ENCODE data around the gene RACK1.
"Not testable (repeated sequence)": the region's sequence is repeated elsewhere in the genome, so short reads cannot be mapped to it uniquely, and the experiment has no call there.

The RACK1 gene

DNA sequence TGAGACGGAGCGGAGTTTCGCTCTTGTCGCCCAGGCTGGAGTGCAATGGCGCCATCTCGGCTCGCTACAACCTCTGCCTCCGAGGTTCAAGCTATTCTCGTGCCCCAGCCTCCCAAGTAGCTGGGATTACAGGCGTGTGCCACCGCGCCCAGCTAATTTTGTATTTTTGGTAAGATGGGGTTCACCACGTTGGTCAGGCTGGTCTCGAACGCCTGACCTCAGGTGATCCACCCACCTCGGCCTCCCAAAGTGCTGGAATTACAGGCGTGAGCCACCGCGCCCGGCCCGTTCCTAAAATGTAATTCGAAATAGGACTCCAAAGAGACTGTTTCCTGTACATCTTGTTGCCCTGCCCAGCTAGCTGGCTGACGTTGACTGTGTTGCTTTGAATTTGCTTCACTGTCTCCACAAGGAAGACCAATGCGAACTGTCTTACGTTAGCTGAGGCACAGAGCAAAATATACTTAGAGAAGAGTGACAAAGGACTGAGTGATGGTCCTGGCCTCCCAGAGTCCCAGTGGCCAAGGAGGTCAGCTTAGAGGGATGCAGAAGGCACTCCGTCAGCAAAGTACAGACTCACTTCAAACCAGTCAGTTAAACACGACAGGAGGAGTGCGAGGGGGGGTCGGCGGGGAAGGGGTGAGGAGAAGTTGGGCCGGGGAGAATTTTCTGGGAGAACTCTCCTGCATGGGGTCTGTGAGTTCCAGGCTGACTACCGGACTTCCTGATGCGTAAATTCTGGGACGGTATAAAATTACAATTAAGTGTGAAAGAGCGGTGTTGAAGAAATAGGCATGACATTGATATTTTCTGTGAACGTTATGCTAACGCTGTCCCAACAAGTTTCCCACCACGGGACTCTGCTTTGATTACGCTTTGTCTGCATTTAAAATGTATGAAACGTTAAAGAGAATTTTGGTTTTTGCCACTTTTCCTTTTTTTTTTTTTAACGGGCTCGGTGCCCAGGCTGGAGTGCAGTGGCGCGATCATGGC is 27.4 kb downstream of the RACK1 start:
- H3K23ac ChIP-seq (ENCODE audit: low read depth, low read length, poor library complexity), result no peak overlapping the region
- no CpG with 5 or more reads among the region's 44 CpGs for WGBS, 2 donors (ENCODE audit: extremely low coverage in 2 of 2, insufficient read length in 2 of 2, insufficient replicate concordance in 1 of 2)

DNA sequence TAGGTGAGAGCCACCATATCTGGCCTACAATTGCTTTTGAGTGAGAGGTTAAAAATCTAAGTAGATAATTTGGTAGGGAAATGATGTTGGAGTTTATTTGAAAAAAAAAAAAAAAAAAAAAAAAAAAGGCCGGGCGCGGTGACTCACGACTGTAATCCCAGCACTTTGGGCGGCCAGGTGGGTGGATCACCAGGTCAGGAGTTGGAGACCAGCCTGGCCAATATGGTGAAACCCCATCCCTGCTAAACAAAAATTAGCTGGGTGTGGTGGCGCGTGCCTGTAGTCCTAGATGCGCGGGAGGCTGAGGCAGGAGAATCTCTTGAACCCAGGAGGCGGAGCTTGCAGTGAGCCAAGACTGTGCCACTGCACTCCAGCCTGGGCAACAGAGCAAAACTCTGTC is 29.5 kb downstream of the RACK1 start:
- H3K4me2 ChIP-seq (ENCODE audit: insufficient read depth, low read length, poor library complexity, severe bottlenecking); H2BK5ac ChIP-seq (ENCODE audit: low read length); DNase-seq (ENCODE audit: low spot score); H3K9ac ChIP-seq (ENCODE audit: low read depth, low read length, poor library complexity); H3K4me3 ChIP-seq (ENCODE audit: low read length in 2 of 2); H4K8ac ChIP-seq (ENCODE audit: low read depth, low read length); H3K79me1 ChIP-seq (ENCODE audit: low read depth, low read length); H3K18ac ChIP-seq (ENCODE audit: low read length); H3K36me3 ChIP-seq (replicated peaks in 1 of 2; ENCODE audit: control insufficient read depth in 2 of 2, insufficient read depth in 2 of 2, low read length in 2 of 2); H2AK5ac ChIP-seq (ENCODE audit: low read depth, low read length); H2AFZ ChIP-seq (ENCODE audit: low read length); H3K27ac ChIP-seq (replicated peaks; ENCODE audit: low read length); H3K4me1 ChIP-seq (ENCODE audit: control insufficient read depth in 2 of 2, insufficient read depth in 1 of 2, low read depth in 1 of 2, low read length in 2 of 2); H2BK120ac ChIP-seq (ENCODE audit: low read depth, low read length); H3K9me3 ChIP-seq (replicated peaks in 1 of 2; ENCODE audit: control insufficient read depth in 2 of 2, insufficient read depth in 1 of 2, low read depth in 1 of 2, low read length in 2 of 2); H3K14ac ChIP-seq (ENCODE audit: low read length); H3K4ac ChIP-seq (ENCODE audit: low read length); H2BK12ac ChIP-seq (ENCODE audit: low read length); H2BK15ac ChIP-seq (ENCODE audit: low read length); H4K91ac ChIP-seq (ENCODE audit: low read depth, low read length, poor library complexity); H3K23ac ChIP-seq (ENCODE audit: low read depth, low read length, poor library complexity): not testable (repeated sequence)
- WGBS, 2 donors (ENCODE audit: extremely low coverage in 2 of 2, insufficient read length in 2 of 2, insufficient replicate concordance in 1 of 2), result no CpG with 5 or more reads among the region's 10 CpGs
- peaks cover 0 to 20% (median 18%) of the 10 kb centered on the region in 3 experiments for H3K27me3 ChIP-seq (ENCODE audit: control insufficient read depth in 3 of 3, insufficient read depth in 3 of 3, low read depth in 1 of 3, low read length in 3 of 3)

More for the DNA sequence above, 27.4 kb downstream of the RACK1 start:
- no peak overlapping the region for H3K27ac ChIP-seq (replicated peaks; ENCODE audit: low read length)
- peak overlapping the region in 1 of 2 donors; percentile 57 for H3K4me3 ChIP-seq (ENCODE audit: low read length in 2 of 2)
- no peak overlapping the region for H2BK5ac ChIP-seq (ENCODE audit: low read length)
- no peak for DNase-seq (ENCODE audit: low spot score)
- no peak overlapping the region for H3K14ac ChIP-seq (ENCODE audit: low read length)
- no peaks in the 10 kb centered on the region for H3K9me3 ChIP-seq (replicated peaks in 1 of 2; ENCODE audit: control insufficient read depth in 2 of 2, insufficient read depth in 1 of 2, low read depth in 1 of 2, low read length in 2 of 2)
- no peak overlapping the region for H3K4ac ChIP-seq (ENCODE audit: low read length)
- no peak overlapping the region for H4K91ac ChIP-seq (ENCODE audit: low read depth, low read length, poor library complexity)
- no peak overlapping the region for H2BK12ac ChIP-seq (ENCODE audit: low read length)
- H3K4me1 ChIP-seq (ENCODE audit: control insufficient read depth in 2 of 2, insufficient read depth in 1 of 2, low read depth in 1 of 2, low read length in 2 of 2), result no peaks in the 10 kb centered on the region
- no peak overlapping the region for H3K9ac ChIP-seq (ENCODE audit: low read depth, low read length, poor library complexity)
- peak overlapping the region; percentile 36 for H3K4me2 ChIP-seq (ENCODE audit: insufficient read depth, low read length, poor library complexity, severe bottlenecking)
- no peak overlapping the region for H3K18ac ChIP-seq (ENCODE audit: low read length)
- peaks cover 0 to 20% (median 18%) of the 10 kb centered on the region in 3 experiments for H3K27me3 ChIP-seq (ENCODE audit: control insufficient read depth in 3 of 3, insufficient read depth in 3 of 3, low read depth in 1 of 3, low read length in 3 of 3)
- H3K79me1 ChIP-seq (ENCODE audit: low read depth, low read length), result no peaks in the 10 kb centered on the region
- H4K8ac ChIP-seq (ENCODE audit: low read depth, low read length), result no peak overlapping the region
- peak overlapping the region; percentile 39 for H2AFZ ChIP-seq (ENCODE audit: low read length)
- no peaks in the 10 kb centered on the region for H3K36me3 ChIP-seq (replicated peaks in 1 of 2; ENCODE audit: control insufficient read depth in 2 of 2, insufficient read depth in 2 of 2, low read length in 2 of 2)
- H2AK5ac ChIP-seq (ENCODE audit: low read depth, low read length), result no peak overlapping the region
- H2BK120ac ChIP-seq (ENCODE audit: low read depth, low read length), result no peak overlapping the region
- H2BK15ac ChIP-seq (ENCODE audit: low read length), result no peak overlapping the region

DNA sequence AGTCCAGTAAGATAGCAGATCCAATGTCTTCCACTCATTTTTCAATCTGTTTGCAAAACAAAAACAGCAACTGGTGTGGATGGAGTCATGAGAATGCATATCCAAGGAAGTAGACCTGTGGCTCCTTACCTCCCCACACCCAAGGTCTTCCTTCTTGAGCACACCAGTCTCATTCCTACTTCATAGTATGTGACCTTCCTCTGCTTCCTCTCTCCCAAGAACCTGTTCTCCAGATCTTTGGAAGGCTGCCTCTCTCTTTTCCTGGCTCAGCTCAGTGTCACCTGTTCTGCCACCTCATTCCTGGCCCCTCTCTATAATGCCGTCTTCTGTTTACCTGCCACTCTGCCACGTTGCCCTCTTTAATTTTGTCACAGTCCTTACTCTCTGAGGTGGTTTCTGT is 30.8 kb downstream of the RACK1 start:
- no peak overlapping the region for H4K91ac ChIP-seq (ENCODE audit: low read depth, low read length, poor library complexity)
- H3K23ac ChIP-seq (ENCODE audit: low read depth, low read length, poor library complexity), result no peak overlapping the region
- no peak overlapping the region for H2BK12ac ChIP-seq (ENCODE audit: low read length)
- no peak overlapping the region for H3K27ac ChIP-seq (replicated peaks; ENCODE audit: low read length)
- peaks cover 0 to 20% (median 18%) of the 10 kb centered on the region in 3 experiments for H3K27me3 ChIP-seq (ENCODE audit: control insufficient read depth in 3 of 3, insufficient read depth in 3 of 3, low read depth in 1 of 3, low read length in 3 of 3)
- H3K79me1 ChIP-seq (ENCODE audit: low read depth, low read length), result no peaks in the 10 kb centered on the region
- no peak overlapping the region for H3K4me2 ChIP-seq (ENCODE audit: insufficient read depth, low read length, poor library complexity, severe bottlenecking)
- no peaks in the 10 kb centered on the region for H3K36me3 ChIP-seq (replicated peaks in 1 of 2; ENCODE audit: control insufficient read depth in 2 of 2, insufficient read depth in 2 of 2, low read length in 2 of 2)
- no peak overlapping the region for H2AFZ ChIP-seq (ENCODE audit: low read length)
- no peak overlapping the region for H3K4me3 ChIP-seq (ENCODE audit: low read length in 2 of 2)
- DNase-seq (ENCODE audit: low spot score), result no peak
- no peak overlapping the region for H2AK5ac ChIP-seq (ENCODE audit: low read depth, low read length)
- H3K4ac ChIP-seq (ENCODE audit: low read length), result no peak overlapping the region
- H3K14ac ChIP-seq (ENCODE audit: low read length), result no peak overlapping the region
- no peak overlapping the region for H3K18ac ChIP-seq (ENCODE audit: low read length)
- H4K8ac ChIP-seq (ENCODE audit: low read depth, low read length), result no peak overlapping the region
- H3K9ac ChIP-seq (ENCODE audit: low read depth, low read length, poor library complexity), result no peak overlapping the region
- no peak overlapping the region for H2BK5ac ChIP-seq (ENCODE audit: low read length)
- H2BK120ac ChIP-seq (ENCODE audit: low read depth, low read length), result no peak overlapping the region
- WGBS, 2 donors (ENCODE audit: extremely low coverage in 2 of 2, insufficient read length in 2 of 2, insufficient replicate concordance in 1 of 2), result no CpG with 5 or more reads among the region's 2 CpGs
- H2BK15ac ChIP-seq (ENCODE audit: low read length), result no peak overlapping the region
- H3K4me1 ChIP-seq (ENCODE audit: control insufficient read depth in 2 of 2, insufficient read depth in 1 of 2, low read depth in 1 of 2, low read length in 2 of 2), result no peaks in the 10 kb centered on the region
- H3K9me3 ChIP-seq (replicated peaks in 1 of 2; ENCODE audit: control insufficient read depth in 2 of 2, insufficient read depth in 1 of 2, low read depth in 1 of 2, low read length in 2 of 2), result no peaks in the 10 kb centered on the region

DNA sequence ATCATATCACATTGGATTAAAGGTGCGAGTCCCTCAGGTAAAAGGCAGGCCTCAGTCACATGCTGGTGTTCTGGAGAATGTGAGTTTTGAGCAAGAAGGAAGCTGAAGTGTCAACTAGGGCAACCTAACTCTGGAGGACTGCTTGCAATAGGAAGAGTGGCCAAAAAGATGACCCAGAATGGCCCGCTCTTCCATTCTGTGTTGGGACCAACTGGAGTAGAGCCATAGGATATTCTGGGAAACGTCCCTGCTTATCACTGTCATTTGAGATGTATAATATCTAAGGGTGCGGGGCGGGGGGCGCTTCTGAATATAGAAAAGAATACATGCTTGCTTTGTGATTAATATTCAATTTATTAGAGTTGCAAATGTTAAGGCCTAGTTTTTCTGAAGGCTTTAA is 31.6 kb downstream of the RACK1 start:
- Histone ChIP-seq H2BK15ac (ENCODE audit: low read length) (no peak overlapping the region), H2BK12ac (ENCODE audit: low read length) (no peak overlapping the region), H3K18ac (ENCODE audit: low read length) (no peak overlapping the region), H3K23ac (ENCODE audit: low read depth, low read length, poor library complexity) (no peak overlapping the region), H3K4me2 (ENCODE audit: insufficient read depth, low read length, poor library complexity, severe bottlenecking) (no peak overlapping the region), H3K4ac (ENCODE audit: low read length) (no peak overlapping the region), H4K8ac (ENCODE audit: low read depth, low read length) (no peak overlapping the region), H3K9me3 (replicated peaks in 1 of 2; ENCODE audit: control insufficient read depth in 2 of 2, insufficient read depth in 1 of 2, low read depth in 1 of 2, low read length in 2 of 2) (no peaks in the 10 kb centered on the region), H3K36me3 (replicated peaks in 1 of 2; ENCODE audit: control insufficient read depth in 2 of 2, insufficient read depth in 2 of 2, low read length in 2 of 2) (no peaks in the 10 kb centered on the region), H2BK120ac (ENCODE audit: low read depth, low read length) (no peak overlapping the region), H3K4me1 (ENCODE audit: control insufficient read depth in 2 of 2, insufficient read depth in 1 of 2, low read depth in 1 of 2, low read length in 2 of 2) (peaks cover 0 to 2% of the 10 kb centered on the region in 2 donors), H2AK5ac (ENCODE audit: low read depth, low read length) (no peak overlapping the region), H2BK5ac (ENCODE audit: low read length) (no peak overlapping the region), H3K4me3 (ENCODE audit: low read length in 2 of 2) (no peak overlapping the region), H2AFZ (ENCODE audit: low read length) (no peak overlapping the region), H4K91ac (ENCODE audit: low read depth, low read length, poor library complexity) (no peak overlapping the region), H3K9ac (ENCODE audit: low read depth, low read length, poor library complexity) (no peak overlapping the region), H3K79me1 (ENCODE audit: low read depth, low read length) (no peaks in the 10 kb centered on the region), H3K14ac (ENCODE audit: low read length) (no peak overlapping the region), H3K27ac (replicated peaks; ENCODE audit: low read length) (no peak overlapping the region), H3K27me3 (ENCODE audit: control insufficient read depth in 3 of 3, insufficient read depth in 3 of 3, low read depth in 1 of 3, low read length in 3 of 3) (peaks cover 0 to 20% (median 18%) of the 10 kb centered on the region in 3 experiments)
- no peak for DNase-seq (ENCODE audit: low spot score)
- WGBS, 2 donors (ENCODE audit: extremely low coverage in 2 of 2, insufficient read length in 2 of 2, insufficient replicate concordance in 1 of 2), result no CpG with 5 or more reads among the region's 6 CpGs

All from neuronal stem cell (in vitro differentiated cells).